MM.1S (cell line): ENCODE measurements around the gene GPER1.

Experiments
- EZH2phosphoT487 ChIP-seq: fragments of 300-600 bp; sonication (generic); IDR thresholded peaks from 2 replicates; pipeline ENCODE4 v1.6.1; 2018; ENCODE audit warnings: antibody characterized with exemption, low read length
- TF ChIP-seq, protein P1 (sequence below): fragments of 300-600 bp; sonication (generic); IDR thresholded peaks from 2 replicates; pipeline ENCODE4 v1.5.1; 2016; ENCODE audit warnings: antibody characterized with exemption, low read length, mixed read lengths

DNA sequence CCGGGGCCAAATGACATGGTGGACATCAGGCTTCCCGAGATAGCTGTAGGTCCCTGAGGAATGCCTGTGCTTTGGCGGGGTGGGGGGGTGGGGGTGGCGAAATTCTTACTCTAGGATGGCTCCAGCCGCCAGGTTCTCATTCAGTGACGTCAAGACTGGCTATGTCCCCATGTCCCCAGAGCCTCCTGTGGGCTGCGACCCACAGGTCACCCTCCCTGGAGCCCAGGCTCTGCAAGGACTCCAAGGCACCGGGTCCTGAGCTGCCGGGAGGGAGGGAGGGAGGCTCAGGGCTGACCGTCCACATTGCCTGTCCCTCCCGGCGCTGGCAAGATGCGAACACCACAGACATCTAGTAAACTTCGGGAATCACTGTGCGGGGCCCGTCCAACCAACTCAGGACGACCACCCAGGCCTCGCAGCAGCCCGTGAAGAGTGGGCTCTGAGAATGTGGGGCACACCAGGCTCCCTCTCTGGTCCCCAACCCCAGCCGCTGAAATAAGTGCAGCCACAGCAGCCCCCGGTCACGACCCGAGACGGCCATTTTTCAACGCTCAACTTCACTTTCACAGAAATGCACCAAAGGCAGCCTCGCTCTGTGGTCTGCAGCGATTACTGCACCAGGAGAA lies 31.0 kb upstream of the GPER1 start:
- no peak for TF ChIP-seq EZH2phosphoT487
- TF ChIP-seq, protein P1, sequence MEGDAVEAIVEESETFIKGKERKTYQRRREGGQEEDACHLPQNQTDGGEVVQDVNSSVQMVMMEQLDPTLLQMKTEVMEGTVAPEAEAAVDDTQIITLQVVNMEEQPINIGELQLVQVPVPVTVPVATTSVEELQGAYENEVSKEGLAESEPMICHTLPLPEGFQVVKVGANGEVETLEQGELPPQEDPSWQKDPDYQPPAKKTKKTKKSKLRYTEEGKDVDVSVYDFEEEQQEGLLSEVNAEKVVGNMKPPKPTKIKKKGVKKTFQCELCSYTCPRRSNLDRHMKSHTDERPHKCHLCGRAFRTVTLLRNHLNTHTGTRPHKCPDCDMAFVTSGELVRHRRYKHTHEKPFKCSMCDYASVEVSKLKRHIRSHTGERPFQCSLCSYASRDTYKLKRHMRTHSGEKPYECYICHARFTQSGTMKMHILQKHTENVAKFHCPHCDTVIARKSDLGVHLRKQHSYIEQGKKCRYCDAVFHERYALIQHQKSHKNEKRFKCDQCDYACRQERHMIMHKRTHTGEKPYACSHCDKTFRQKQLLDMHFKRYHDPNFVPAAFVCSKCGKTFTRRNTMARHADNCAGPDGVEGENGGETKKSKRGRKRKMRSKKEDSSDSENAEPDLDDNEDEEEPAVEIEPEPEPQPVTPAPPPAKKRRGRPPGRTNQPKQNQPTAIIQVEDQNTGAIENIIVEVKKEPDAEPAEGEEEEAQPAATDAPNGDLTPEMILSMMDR: no peak
